HCT116 (cell line): ENCODE measurements around the gene STK39. TPM values are rescaled to one million over a fixed set of nuclear protein-coding genes. Genes with fewer than 3 reads are reported as not detected.

Experiments
- ATAC-seq: fragments of 200-7000 bp; cut with Tn5 transposase; 2 replicates; pipeline ENCODE4 v1.9.1; 2020; ENCODE audit warnings: mild to moderate bottlenecking, moderate library complexity
- BruUV-seq: library from RNA; stranded (reverse); fragments of 400-500 nt; replicated peaks from 2 replicates; lab custom pipeline; 2021; lab: Mats Ljungman, UMichigan
- CTCF ChIA-PET: fragments of 300-600 bp; sonication (Branson Sonifier 250); formaldehyde crosslinking; loops from one replicate; lab custom pipeline; 2021; ENCODE audit warnings: antibody characterized with exemption; lab: Charles Lee
- POLR2A ChIA-PET: fragments of 300-600, 350-600 bp; sonication (Branson Sonifier 250); formaldehyde crosslinking; loops from one replicate; lab custom pipeline; 2021; ENCODE audit warnings: antibody characterized with exemption; lab: Charles Lee
- RAD21 ChIA-PET, 2 experiments: fragments of 300-600 bp; sonication (Branson Sonifier 250); formaldehyde crosslinking; loops; one replicate each; lab custom pipeline; 2023; ENCODE audit warnings: low total read pairs in 2 of 2; ENCODE audit not compliant: uncharacterized antibody in 2 of 2, unreplicated experiment in 2 of 2, low non-redundant PET in 1 of 2; lab: Charles Lee
- DNase-seq: peaks from one replicate; pipeline ENCODE4 v3.0.0-alpha.2; 2010; ENCODE audit warnings: low read depth, low spot score
- H2AFZ ChIP-seq: fragments of 200-600 bp; shearing (Covaris generic), sonication (generic); 2 replicates; pipeline ENCODE4 v1.6.1; 2017; ENCODE audit warnings: low read depth, mixed run types, mixed read lengths, antibody characterized with exemption, low read length; ENCODE audit not compliant: poor library complexity, severe bottlenecking
- H3K27ac ChIP-seq: 2 replicates; pipeline ENCODE4 v1.5.1; 2012; ENCODE audit warnings: low read depth, low read length
- H3K27me3 ChIP-seq: fragments of 200-600 bp; sonication (generic); 2 replicates; pipeline ENCODE4 v1.6.1; 2016; ENCODE audit warnings: mixed run types, low read length, mixed read lengths; ENCODE audit not compliant: insufficient read depth
- H3K36me3 ChIP-seq, 2 experiments: fragments of 200-500 bp in 1 of 2; fragments of 200-600 bp in 1 of 2; sonication (Bioruptor generic) in 1 of 2; sonication (generic) in 1 of 2; 2 replicates each; pipeline versions ENCODE4 v1.5.1 to v1.6.1; 2014 to 2016; ENCODE audit warnings: low read length in 2 of 2, inconsistent platforms in 1 of 2, mixed read lengths in 1 of 2, mixed run types in 1 of 2; ENCODE audit not compliant: insufficient read depth in 2 of 2, control insufficient read depth in 1 of 2
- H3K4me1 ChIP-seq, 2 experiments: fragments of 200-600 bp in 1 of 2; sonication (generic) in 1 of 2; 2 replicates each; pipeline versions ENCODE4 v1.5.1 to v1.6.1; 2012 to 2017; ENCODE audit warnings: low read length in 2 of 2, inconsistent platforms in 1 of 2, mild to moderate bottlenecking in 1 of 2, mixed read lengths in 1 of 2, mixed run types in 1 of 2, moderate library complexity in 1 of 2; ENCODE audit not compliant: insufficient read depth in 2 of 2, control insufficient read depth in 1 of 2
- H3K4me2 ChIP-seq: fragments of 200-600 bp; sonication (generic); 2 replicates; pipeline ENCODE4 v1.6.1; 2017; ENCODE audit warnings: mixed run types, low read length, mixed read lengths
- H3K4me3 ChIP-seq, 2 experiments: fragments of 200-600 bp in 1 of 2; sonication (generic) in 1 of 2; replicated peaks in 1 of 2; 2 replicates each; pipeline ENCODE4 v1.5.1; 2011 to 2016; ENCODE audit warnings: low read length in 2 of 2, control low read depth in 1 of 2, low read depth in 1 of 2, mild to moderate bottlenecking in 1 of 2, mixed read lengths in 1 of 2, mixed run types in 1 of 2
- H3K79me2 ChIP-seq: fragments of 200-600 bp; sonication (generic); 2 replicates; pipeline ENCODE4 v1.6.1; 2017; ENCODE audit warnings: mild to moderate bottlenecking, mixed run types, low read length, moderate library complexity, mixed read lengths; ENCODE audit not compliant: insufficient read depth
- H3K9ac ChIP-seq: fragments of 200-600 bp; sonication (generic); 2 replicates; pipeline ENCODE4 v1.6.1; 2016; ENCODE audit warnings: low read length, mixed read lengths
- H3K9me2 ChIP-seq: fragments of 200-600 bp; sonication (generic), shearing (Covaris generic); 2 replicates; pipeline ENCODE4 v1.6.1; 2017; ENCODE audit warnings: mixed run types, mild to moderate bottlenecking, moderate library complexity; ENCODE audit not compliant: insufficient read depth
- H3K9me3 ChIP-seq, 2 experiments: fragments of 200-500 bp in 1 of 2; fragments of 200-600 bp in 1 of 2; sonication (Bioruptor generic) in 1 of 2; sonication (generic) in 1 of 2; 2 replicates each; pipeline ENCODE4 v1.6.1; 2014 to 2017; ENCODE audit warnings: low read length in 2 of 2, mixed read lengths in 2 of 2, inconsistent platforms in 1 of 2, low read depth in 1 of 2, mild to moderate bottlenecking in 1 of 2, mixed run types in 1 of 2, moderate library complexity in 1 of 2; ENCODE audit not compliant: control insufficient read depth in 1 of 2, insufficient read depth in 1 of 2
- H4K20me1 ChIP-seq: fragments of 200-600 bp; sonication (generic), shearing (Covaris generic); 2 replicates; pipeline ENCODE4 v1.6.1; 2017; ENCODE audit warnings: mixed run types, mild to moderate bottlenecking, moderate library complexity; ENCODE audit not compliant: insufficient read depth
- EZH2 ChIP-seq: fragments of 200-600 bp; sonication (generic); IDR thresholded peaks from 2 replicates; pipeline ENCODE4 v1.6.1; 2017; ENCODE audit warnings: antibody characterized with exemption, mixed run types
- EZH2phosphoT487 ChIP-seq: fragments of 200-600 bp; IDR thresholded peaks from 2 replicates; pipeline ENCODE4 v1.6.1; 2018; ENCODE audit warnings: antibody characterized with exemption, borderline replicate concordance
- SIN3A ChIP-seq: IDR thresholded peaks from 2 replicates; pipeline ENCODE4 v1.6.1; 2012; ENCODE audit warnings: low read depth
- SP1 ChIP-seq: IDR thresholded peaks from 2 replicates; pipeline ENCODE4 v1.6.1; 2012; ENCODE audit warnings: low read depth
- intact Hi-C: fragments of 100-400 bp; cut with micrococcal nuclease; formaldehyde crosslinking; loops from 2 replicates; pipeline ENCODE4 v1.10.0; 2022
- total RNA-seq: library from RNA; stranded (reverse); gene quantifications from one replicate; pipeline ENCODE4 v1.2.1, GENCODE V29; 2021; ENCODE audit not compliant: unreplicated experiment
- TF ChIP-seq, protein P1 (sequence below): IDR thresholded peaks from 2 replicates; pipeline ENCODE4 v1.6.1; 2012
- TF ChIP-seq, protein P2 (sequence below), 3 experiments: fragments of 200-600 bp in 1 of 3; sonication (generic) in 1 of 3; IDR thresholded peaks in 2 of 3; conservative IDR thresholded peaks in 1 of 3; 2 replicates each; pipeline ENCODE4 v1.5.1; 2012 to 2017; ENCODE audit warnings: low read depth in 2 of 3, low read length in 2 of 3, antibody characterized with exemption in 1 of 3, borderline replicate concordance in 1 of 3, control low read depth in 1 of 3, mild to moderate bottlenecking in 1 of 3, mixed read lengths in 1 of 3, mixed run types in 1 of 3, moderate library complexity in 1 of 3; ENCODE audit not compliant: insufficient read depth in 1 of 3
- TF ChIP-seq, protein P3 (sequence below): IDR thresholded peaks from 2 replicates; pipeline ENCODE4 v1.6.1; 2012

Gene STK39
- total RNA-seq, 1 experiment from 2014 or later: 118 TPM

DNA sequence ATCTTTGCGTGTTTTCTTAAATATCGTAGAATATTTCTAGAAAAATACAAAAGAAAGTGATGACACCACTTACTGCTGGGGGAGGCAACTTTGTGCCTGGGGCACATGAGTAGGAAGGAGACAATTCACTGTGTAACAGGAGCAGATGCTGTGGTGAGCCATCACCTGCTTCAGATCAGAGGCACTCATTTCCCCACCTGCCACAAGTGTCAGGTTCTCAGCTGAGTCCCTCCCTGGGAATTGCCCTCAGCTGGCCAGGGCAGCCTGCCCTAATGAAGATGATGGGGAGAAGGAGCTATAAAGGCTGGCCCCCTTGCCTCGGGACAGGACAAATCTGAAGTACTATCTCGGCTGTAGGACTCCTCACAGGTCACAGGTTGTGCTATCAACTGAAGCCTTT lies 322.8 kb downstream of the STK39 start (continued):
- TF ChIP-seq EZH2phosphoT487 (no peak), SIN3A (no peak), SP1 (no peak)
- TF ChIP-seq, protein P1, sequence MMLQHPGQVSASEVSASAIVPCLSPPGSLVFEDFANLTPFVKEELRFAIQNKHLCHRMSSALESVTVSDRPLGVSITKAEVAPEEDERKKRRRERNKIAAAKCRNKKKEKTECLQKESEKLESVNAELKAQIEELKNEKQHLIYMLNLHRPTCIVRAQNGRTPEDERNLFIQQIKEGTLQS: no peak

DNA sequence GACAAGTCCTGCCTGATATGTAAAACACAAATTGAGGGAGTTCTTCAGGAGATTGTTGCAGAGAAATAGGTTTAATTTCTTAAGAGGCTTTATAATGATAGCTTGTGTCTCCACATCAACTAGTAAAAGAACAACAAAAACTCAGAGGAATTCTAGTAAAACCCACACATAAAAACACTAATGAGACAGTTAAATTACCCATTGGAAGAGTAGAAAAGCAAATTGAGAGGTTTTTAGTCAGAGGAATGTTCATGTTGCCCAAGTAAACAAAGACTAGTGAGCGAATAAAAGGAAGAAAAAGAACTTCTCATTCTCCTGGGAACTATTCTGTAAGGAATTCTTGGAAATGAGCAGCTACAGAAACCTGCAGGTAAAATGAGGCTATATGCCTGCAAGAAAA lies 330.6 kb downstream of the STK39 start:
- Histone ChIP-seq H3K4me2 (no peak overlapping the region), H3K4me3 (no peak overlapping the region), H3K9me3 (no peaks in the 10 kb centered on the region), H3K9me2 (no peaks in the 10 kb centered on the region), H3K9ac (no peak overlapping the region), H3K79me2 (no peaks in the 10 kb centered on the region), H3K4me1 (no peaks in the 10 kb centered on the region), H4K20me1 (no peaks in the 10 kb centered on the region), H3K27ac (no peak overlapping the region), H3K36me3 (no peaks in the 10 kb centered on the region), H3K27me3 (peaks cover 28% of the 10 kb centered on the region), H2AFZ (no peak overlapping the region)
- ChIA-PET POLR2A (no interaction called here), RAD21 (no interaction called here)
- ATAC-seq (no peak), DNase-seq (no peak)
- intact Hi-C loops: no loop called here
- TF ChIP-seq, protein P2, sequence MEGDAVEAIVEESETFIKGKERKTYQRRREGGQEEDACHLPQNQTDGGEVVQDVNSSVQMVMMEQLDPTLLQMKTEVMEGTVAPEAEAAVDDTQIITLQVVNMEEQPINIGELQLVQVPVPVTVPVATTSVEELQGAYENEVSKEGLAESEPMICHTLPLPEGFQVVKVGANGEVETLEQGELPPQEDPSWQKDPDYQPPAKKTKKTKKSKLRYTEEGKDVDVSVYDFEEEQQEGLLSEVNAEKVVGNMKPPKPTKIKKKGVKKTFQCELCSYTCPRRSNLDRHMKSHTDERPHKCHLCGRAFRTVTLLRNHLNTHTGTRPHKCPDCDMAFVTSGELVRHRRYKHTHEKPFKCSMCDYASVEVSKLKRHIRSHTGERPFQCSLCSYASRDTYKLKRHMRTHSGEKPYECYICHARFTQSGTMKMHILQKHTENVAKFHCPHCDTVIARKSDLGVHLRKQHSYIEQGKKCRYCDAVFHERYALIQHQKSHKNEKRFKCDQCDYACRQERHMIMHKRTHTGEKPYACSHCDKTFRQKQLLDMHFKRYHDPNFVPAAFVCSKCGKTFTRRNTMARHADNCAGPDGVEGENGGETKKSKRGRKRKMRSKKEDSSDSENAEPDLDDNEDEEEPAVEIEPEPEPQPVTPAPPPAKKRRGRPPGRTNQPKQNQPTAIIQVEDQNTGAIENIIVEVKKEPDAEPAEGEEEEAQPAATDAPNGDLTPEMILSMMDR (IDR thresholded peaks at IDR 0.05 in 2 of 3, conservative IDR thresholded peaks at IDR 0.05 in 1 of 3; ENCODE audit: borderline replicate concordance in 1 of 3, insufficient read depth in 1 of 3, low read depth in 2 of 3, low read length in 2 of 3): no peak
- TF ChIP-seq, all 23 proteins: peak for 0
- CTCF ChIA-PET: no interaction called here
- no TSS peak for BruUV-seq

DNA sequence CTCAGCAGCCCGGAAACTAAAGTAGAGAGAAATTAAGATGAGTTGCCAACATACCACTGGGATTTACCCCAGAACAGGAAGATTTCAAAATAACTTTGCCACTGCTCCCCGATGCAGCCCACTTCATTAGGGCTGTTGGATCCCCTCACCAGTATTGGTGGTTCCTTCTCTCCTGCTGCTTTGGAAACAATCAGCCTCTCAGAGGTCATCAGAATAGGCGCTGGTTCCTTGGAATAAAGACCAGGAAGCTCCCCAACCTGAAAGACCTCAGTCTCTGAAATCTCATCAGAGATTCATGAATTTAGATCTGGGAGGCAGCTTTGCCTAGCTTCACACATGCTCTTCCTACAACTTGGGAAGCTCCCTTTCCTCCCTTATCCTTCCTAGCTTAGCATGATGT lies 332.4 kb downstream of the STK39 start:
- no peak overlapping the region for H3K27ac ChIP-seq
- no peak overlapping the region for H3K9ac ChIP-seq
- DNase-seq (no peak), ATAC-seq (no peak)
- no peaks in the 10 kb centered on the region for H4K20me1 ChIP-seq
- H3K27me3 ChIP-seq: peaks cover 38% of the 10 kb centered on the region
- TF ChIP-seq, protein P3, sequence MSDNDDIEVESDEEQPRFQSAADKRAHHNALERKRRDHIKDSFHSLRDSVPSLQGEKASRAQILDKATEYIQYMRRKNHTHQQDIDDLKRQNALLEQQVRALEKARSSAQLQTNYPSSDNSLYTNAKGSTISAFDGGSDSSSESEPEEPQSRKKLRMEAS: no peak
- no peak for TF ChIP-seq EZH2
- no TSS peak for BruUV-seq
- POLR2A ChIA-PET: no interaction called here
- no peaks in the 10 kb centered on the region for H3K36me3 ChIP-seq
- intact Hi-C loops: no loop called here
- no peaks in the 10 kb centered on the region for H3K79me2 ChIP-seq
- CTCF ChIA-PET: no interaction called here
- RAD21 ChIA-PET: no interaction called here
- no peaks in the 10 kb centered on the region for H3K4me1 ChIP-seq
- no peak overlapping the region for H3K4me3 ChIP-seq
- no peak overlapping the region for H3K4me2 ChIP-seq
- no peaks in the 10 kb centered on the region for H3K9me3 ChIP-seq
- no peak overlapping the region for H2AFZ ChIP-seq
- H3K9me2 ChIP-seq: no peaks in the 10 kb centered on the region
